KMS-11 (cell line): Measurements from ENCODE around the gene GRSF1.
"Not testable (repeated sequence)": the region's sequence is repeated elsewhere in the genome, so short reads cannot be mapped to it uniquely, and the experiment has no call there.

Experiments used
- H2AFZ ChIP-seq: fragments of 200-600 bp; sonication (generic); 2 replicates; pipeline ENCODE4 v1.6.1; 2016; ENCODE audit warnings: antibody characterized with exemption, mixed run types, low read depth
- H3K27ac ChIP-seq: fragments of 200-600 bp; sonication (generic); 2 replicates; pipeline ENCODE4 v1.6.1; 2016; ENCODE audit warnings: mild to moderate bottlenecking, mixed run types
- H3K27me3 ChIP-seq: fragments of 200-600 bp; sonication (generic); 2 replicates; pipeline ENCODE4 v1.6.1; 2017; ENCODE audit warnings: mild to moderate bottlenecking, low read depth, mixed run types, moderate library complexity; ENCODE audit not compliant: insufficient read depth
- H3K36me3 ChIP-seq: fragments of 200-600 bp; sonication (generic); 2 replicates; pipeline ENCODE4 v1.6.1; 2017; ENCODE audit warnings: mild to moderate bottlenecking, mixed run types; ENCODE audit not compliant: insufficient read depth
- H3K4me1 ChIP-seq: fragments of 200-600 bp; sonication (generic); 2 replicates; pipeline ENCODE4 v1.6.1; 2016; ENCODE audit warnings: mild to moderate bottlenecking, low read depth, mixed run types; ENCODE audit not compliant: poor library complexity, severe bottlenecking
- H3K4me2 ChIP-seq: fragments of 200-600 bp; sonication (generic); 2 replicates; pipeline ENCODE4 v1.7.0; 2016; ENCODE audit warnings: mild to moderate bottlenecking, mixed run types
- H3K4me3 ChIP-seq: fragments of 200-600 bp; sonication (generic); IDR thresholded peaks from 2 replicates; pipeline ENCODE4 v1.6.1; 2017; ENCODE audit warnings: low read depth, low read length, mixed read lengths; ENCODE audit not compliant: insufficient read depth
- H3K79me2 ChIP-seq: fragments of 200-600 bp; sonication (generic); 2 replicates; pipeline ENCODE4 v1.6.1; 2016; ENCODE audit warnings: low read depth, mixed run types; ENCODE audit not compliant: insufficient read depth
- H3K9ac ChIP-seq: fragments of 200-600 bp; sonication (generic); 2 replicates; pipeline ENCODE4 v1.6.1; 2016; ENCODE audit warnings: mild to moderate bottlenecking, mixed run types
- H4K20me1 ChIP-seq: fragments of 200-600 bp; sonication (generic); 2 replicates; pipeline ENCODE4 v1.6.1; 2016; ENCODE audit warnings: mild to moderate bottlenecking, mixed run types; ENCODE audit not compliant: insufficient read depth
- TF ChIP-seq, protein P1 (sequence below): fragments of 200-600 bp; sonication (generic); conservative IDR thresholded peaks from 2 replicates; pipeline ENCODE4 v1.6.1; 2017; ENCODE audit warnings: low read depth, mild to moderate bottlenecking, antibody characterized with exemption, low read length, moderate library complexity, mixed read lengths

The GRSF1 gene

DNA sequence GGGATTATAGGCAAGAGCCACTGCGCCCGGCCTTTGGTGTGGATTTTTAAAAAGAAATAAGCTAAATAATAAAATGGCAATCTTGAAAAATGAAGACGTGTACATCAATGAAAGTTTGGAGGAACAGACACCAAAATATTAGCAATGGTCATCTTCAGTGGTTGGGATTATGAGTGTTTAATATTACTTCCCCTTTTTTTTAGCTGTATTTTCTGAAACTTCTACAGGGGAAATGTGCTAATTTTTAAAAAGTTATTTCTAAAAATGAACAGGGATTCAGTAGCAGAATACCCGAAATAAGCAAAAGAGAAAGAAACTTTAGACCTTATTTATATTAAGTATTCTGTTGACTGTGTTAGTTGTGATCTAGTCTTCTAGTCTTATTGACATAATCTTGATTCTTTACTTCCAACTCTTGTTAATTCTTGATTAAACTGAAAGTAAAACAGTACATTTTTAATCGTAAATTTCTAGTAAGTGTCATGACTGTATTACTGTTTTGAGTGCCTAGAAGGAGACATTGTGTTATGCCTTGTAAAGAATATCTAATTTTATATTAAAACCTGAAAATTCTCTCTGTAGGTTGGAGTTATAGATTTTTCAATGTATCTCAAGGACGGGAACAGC lies 66.6 kb downstream of the GRSF1 start:
- Histone ChIP-seq H4K20me1 (no peaks in the 10 kb centered on the region), H2AFZ (no peak overlapping the region), H3K79me2 (no peaks in the 10 kb centered on the region), H3K4me2 (no peak overlapping the region), H3K4me3 (no peak overlapping the region), H3K36me3 (no peaks in the 10 kb centered on the region; the same call in 1 of the 2 replicates), H3K27ac (no peak overlapping the region), H3K27me3 (no peaks in the 10 kb centered on the region), H3K4me1 (peaks cover 13% of the 10 kb centered on the region), H3K9ac (no peak overlapping the region)
- TF ChIP-seq, protein P1, sequence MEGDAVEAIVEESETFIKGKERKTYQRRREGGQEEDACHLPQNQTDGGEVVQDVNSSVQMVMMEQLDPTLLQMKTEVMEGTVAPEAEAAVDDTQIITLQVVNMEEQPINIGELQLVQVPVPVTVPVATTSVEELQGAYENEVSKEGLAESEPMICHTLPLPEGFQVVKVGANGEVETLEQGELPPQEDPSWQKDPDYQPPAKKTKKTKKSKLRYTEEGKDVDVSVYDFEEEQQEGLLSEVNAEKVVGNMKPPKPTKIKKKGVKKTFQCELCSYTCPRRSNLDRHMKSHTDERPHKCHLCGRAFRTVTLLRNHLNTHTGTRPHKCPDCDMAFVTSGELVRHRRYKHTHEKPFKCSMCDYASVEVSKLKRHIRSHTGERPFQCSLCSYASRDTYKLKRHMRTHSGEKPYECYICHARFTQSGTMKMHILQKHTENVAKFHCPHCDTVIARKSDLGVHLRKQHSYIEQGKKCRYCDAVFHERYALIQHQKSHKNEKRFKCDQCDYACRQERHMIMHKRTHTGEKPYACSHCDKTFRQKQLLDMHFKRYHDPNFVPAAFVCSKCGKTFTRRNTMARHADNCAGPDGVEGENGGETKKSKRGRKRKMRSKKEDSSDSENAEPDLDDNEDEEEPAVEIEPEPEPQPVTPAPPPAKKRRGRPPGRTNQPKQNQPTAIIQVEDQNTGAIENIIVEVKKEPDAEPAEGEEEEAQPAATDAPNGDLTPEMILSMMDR, result no peak

GRCh38 chr4:70769396-70769795 lies 70.3 kb downstream of the GRSF1 start:
- H3K79me2 ChIP-seq, H3K4me3 ChIP-seq, H3K36me3 ChIP-seq, H4K20me1 ChIP-seq, H3K4me2 ChIP-seq, H3K27me3 ChIP-seq, H2AFZ ChIP-seq, H3K27ac ChIP-seq, H3K4me1 ChIP-seq, H3K9ac ChIP-seq: not testable (repeated sequence)

- no peaks in the 10 kb centered on the region; the same call in 1 of the 2 replicates for H3K36me3 ChIP-seq
- no peak overlapping the region for H3K4me2 ChIP-seq
- H3K9ac ChIP-seq, result no peak overlapping the region
- no peaks in the 10 kb centered on the region for H4K20me1 ChIP-seq
- H3K4me1 ChIP-seq, result no peaks in the 10 kb centered on the region
- TF ChIP-seq, protein P1, result no peak
- no peak overlapping the region for H2AFZ ChIP-seq
- no peak overlapping the region for H3K27ac ChIP-seq
- no peak overlapping the region for H3K4me3 ChIP-seq
- H3K79me2 ChIP-seq, result no peaks in the 10 kb centered on the region
- no peaks in the 10 kb centered on the region for H3K27me3 ChIP-seq
Observed at GRCh38 chr4:70768301-70768948, 71.3 kb downstream of the GRSF1 start.
